SK-N-SH treated with all-trans-retinoic acid at 6 μM for 48 hours (cell line): ENCODE results near the gene PTPRT.

Source experiments
- CSDC2 ChIP-seq: fragments of 250-450 bp; sonication (Bioruptor Pico); IDR thresholded peaks from 2 replicates; pipeline ENCODE4 v1.5.0; 2020; ENCODE audit warnings: mild to moderate bottlenecking, moderate library complexity
- CSRNP3 ChIP-seq: fragments of 250-450 bp; sonication (Bioruptor Pico); IDR thresholded peaks from 2 replicates; pipeline ENCODE4 v1.5.1; 2021; ENCODE audit warnings: mild to moderate bottlenecking, moderate library complexity
- ISL1 ChIP-seq: fragments of 250-450 bp; sonication (Bioruptor Pico); IDR thresholded peaks from 2 replicates; pipeline ENCODE4 v2.1.2; 2022; ENCODE audit warnings: mild to moderate bottlenecking, moderate library complexity
- PATZ1 ChIP-seq: fragments of 250-450 bp; sonication (Bioruptor Pico); IDR thresholded peaks from 2 replicates; pipeline ENCODE4 v1.8.0; 2020; ENCODE audit warnings: mild to moderate bottlenecking, moderate library complexity, borderline replicate concordance
- POU6F1 ChIP-seq: fragments of 250-450 bp; sonication (Bioruptor Pico); IDR thresholded peaks from 2 replicates; pipeline ENCODE4 v1.8.0; 2021; ENCODE audit warnings: low read depth, mild to moderate bottlenecking, moderate library complexity, borderline replicate concordance
- PPARA ChIP-seq: fragments of 250-450 bp; sonication (Bioruptor Pico); IDR thresholded peaks from 2 replicates; pipeline ENCODE4 v1.5.0; 2020; ENCODE audit warnings: mild to moderate bottlenecking, borderline replicate concordance
- TOX ChIP-seq: fragments of 250-450 bp; sonication (Bioruptor Pico); IDR thresholded peaks from 2 replicates; pipeline ENCODE4 v1.8.0; 2021; ENCODE audit warnings: mild to moderate bottlenecking, moderate library complexity, borderline replicate concordance
- TSHZ2 ChIP-seq: fragments of 250-450 bp; sonication (Bioruptor Pico); IDR thresholded peaks from 2 replicates; pipeline ENCODE4 v1.5.0; 2020; ENCODE audit warnings: mild to moderate bottlenecking, moderate library complexity
- ZFP30 ChIP-seq: fragments of 450-650 bp; formaldehyde crosslinking; IDR thresholded peaks from 2 replicates; pipeline ENCODE4 v1.5.0; 2022; ENCODE audit warnings: mild to moderate bottlenecking, moderate library complexity
- ZNF565 ChIP-seq: fragments of 450-650 bp; formaldehyde crosslinking; conservative IDR thresholded peaks from 2 replicates; pipeline ENCODE4 v1.5.0; 2020; ENCODE audit warnings: low read depth, mild to moderate bottlenecking, moderate library complexity
- ZNF70 ChIP-seq: fragments of 450-650 bp; formaldehyde crosslinking; IDR thresholded peaks from 2 replicates; pipeline ENCODE4 v1.5.0; 2020; ENCODE audit warnings: mild to moderate bottlenecking, moderate library complexity
- ZNF8 ChIP-seq: fragments of 450-650 bp; formaldehyde crosslinking; IDR thresholded peaks from 2 replicates; pipeline ENCODE4 v1.5.0; 2020; ENCODE audit warnings: mild to moderate bottlenecking, moderate library complexity

DNA sequence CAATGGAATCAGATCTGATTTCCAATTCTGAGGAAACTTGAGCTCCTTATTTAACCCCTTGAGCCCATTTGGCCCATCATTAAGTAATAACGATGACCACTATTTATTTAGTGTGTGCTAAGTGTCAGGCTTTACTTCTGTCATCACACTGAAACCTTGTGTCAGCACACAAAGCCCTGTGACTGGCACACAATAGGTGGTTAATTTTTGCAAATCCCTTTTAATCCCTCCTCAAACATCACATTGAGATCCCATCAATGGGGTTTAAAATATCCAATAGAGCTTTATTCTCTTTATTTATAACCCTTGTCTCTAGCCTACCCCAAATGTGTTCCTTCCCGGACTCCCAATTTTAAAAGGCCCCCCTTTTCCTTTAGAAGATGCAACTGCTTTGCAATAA, 914.7 kb downstream of the PTPRT start:
- TF ChIP-seq PATZ1 = no peak
- TF ChIP-seq ZFP30 (CRISPR knock-in tag) = no peak
- TF ChIP-seq ISL1 = no peak
- no peak for TF ChIP-seq ZNF70 (CRISPR knock-in tag)
- no peak for TF ChIP-seq CSDC2 (CRISPR knock-in tag)
- TF ChIP-seq ZNF8 (CRISPR knock-in tag) = no peak
- no peak for TF ChIP-seq CSRNP3 (CRISPR knock-in tag)
- TF ChIP-seq TSHZ2 = no peak
- no peak for TF ChIP-seq POU6F1 (CRISPR knock-in tag)
- TF ChIP-seq ZNF565 (CRISPR knock-in tag) = no peak
- TF ChIP-seq PPARA (CRISPR knock-in tag) = no peak
- TF ChIP-seq TOX (CRISPR knock-in tag) = no peak
